Measurements from ENCODE around the gene ADCY3. TPM values are rescaled to one million over a fixed set of nuclear protein-coding genes. Genes with fewer than 3 reads are reported as not detected.

Gene ADCY3
- total and polyA plus RNA-seq, 7 experiments from 2014 or later: 2.0 to 44.7 (median 5.1) TPM

GRCh38 chr2:24945907-24946306, 25.9 kb upstream of the ADCY3 start:
- DNase-seq (no peak), ATAC-seq (no peak)
- H3K9me3 Mint-ChIP-seq: no peaks in the 10 kb centered on the region
- H3K36me3 ChIP-seq (ENCODE audit: control insufficient read depth in 2 of 3, insufficient read depth in 3 of 3, low read length in 3 of 3): peaks cover 0 to 28% (median 8%) of the 10 kb centered on the region in 3 experiments
- H3K27ac ChIP-seq (ENCODE audit: low read depth, low read length): no peak overlapping the region
- H3K36me3 Mint-ChIP-seq: peaks cover 8 to 34% (median 15%) of the 10 kb centered on the region in 5 donors
- H3K27ac Mint-ChIP-seq: peak overlapping the region in 1 of 9 donors; percentile 75
- H3K27me3 Mint-ChIP-seq: no peaks in the 10 kb centered on the region
- H3K4me3 ChIP-seq (ENCODE audit: low read length): no peak overlapping the region
- H3K4me1 Mint-ChIP-seq: peaks cover 0 to 4% (median 0%) of the 10 kb centered on the region in 7 donors
- no peaks in the 10 kb centered on the region for H3K27me3 ChIP-seq (ENCODE audit: control insufficient read depth in 2 of 2, insufficient read depth in 2 of 2, low read length in 2 of 2)
- POLR2A ChIA-PET: no interaction called here
- no peaks in the 10 kb centered on the region for H3K4me1 ChIP-seq (ENCODE audit: control insufficient read depth in 2 of 2, insufficient read depth in 2 of 2, low read length in 2 of 2)
- H3K9me3 ChIP-seq (ENCODE audit: control insufficient read depth in 2 of 3, low read length in 3 of 3): no peaks in the 10 kb centered on the region
- CTCF ChIA-PET: no interaction called here
- H3K4me3 Mint-ChIP-seq: peak overlapping the region in 1 of 10 donors; percentile 40
- intact Hi-C loops (cut with micrococcal nuclease): no loop called here

- DNase-seq: no peak
- Histone ChIP-seq H3K9me3 (ENCODE audit: control insufficient read depth in 2 of 3, low read length in 3 of 3) (no peaks in the 10 kb centered on the region), H3K27me3 (ENCODE audit: control insufficient read depth in 2 of 2, insufficient read depth in 2 of 2, low read length in 2 of 2) (no peaks in the 10 kb centered on the region), H3K4me3 (ENCODE audit: low read length) (no peak overlapping the region), H3K27ac (ENCODE audit: low read depth, low read length) (no peak overlapping the region), H3K4me1 (ENCODE audit: control insufficient read depth in 2 of 2, insufficient read depth in 2 of 2, low read length in 2 of 2) (no peaks in the 10 kb centered on the region), H3K36me3 (ENCODE audit: control insufficient read depth in 2 of 3, insufficient read depth in 3 of 3, low read length in 3 of 3) (peaks cover 0 to 17% (median 8%) of the 10 kb centered on the region in 3 experiments)
- H3K4me1 Mint-ChIP-seq: peaks cover 0 to 4% (median 0%) of the 10 kb centered on the region in 7 donors
- no peaks in the 10 kb centered on the region for H3K27me3 Mint-ChIP-seq
- H3K4me3 Mint-ChIP-seq: no peak overlapping the region
- intact Hi-C loops (cut with micrococcal nuclease): no loop called here
- ChIA-PET POLR2A (no interaction called here), CTCF (interaction anchor here (1.2 kb wide), 1 partner anchor 186 kb away, joined by 3 read pairs; no protein-coding TSS in a partner anchor)
- no peak overlapping the region for H3K27ac Mint-ChIP-seq
- H3K36me3 Mint-ChIP-seq: peaks cover 5 to 26% (median 10%) of the 10 kb centered on the region in 5 donors
- H3K9me3 Mint-ChIP-seq: no peaks in the 10 kb centered on the region
- no peak for ATAC-seq
Observed at GRCh38 chr2:24943427-24944053, 23.5 kb upstream of the ADCY3 start.

GRCh38 chr2:24939353-24939752, 19.3 kb upstream of the ADCY3 start:
- no peak overlapping the region for H3K27ac ChIP-seq (ENCODE audit: low read depth, low read length)
- no peak overlapping the region for H3K4me3 Mint-ChIP-seq
- no peaks in the 10 kb centered on the region for H3K36me3 ChIP-seq (ENCODE audit: control insufficient read depth in 2 of 3, insufficient read depth in 3 of 3, low read length in 3 of 3)
- ChIA-PET POLR2A (no interaction called here), CTCF (interaction anchor here (0.6 kb wide), 1 partner anchor 61 kb away, joined by 3 read pairs; no protein-coding TSS in a partner anchor)
- H3K9me3 Mint-ChIP-seq: no peaks in the 10 kb centered on the region
- DNase-seq (no peak), ATAC-seq (no peak)
- no peaks in the 10 kb centered on the region for H3K9me3 ChIP-seq (ENCODE audit: control insufficient read depth in 2 of 3, low read length in 3 of 3)
- H3K4me3 ChIP-seq (ENCODE audit: low read length): no peak overlapping the region
- H3K27me3 ChIP-seq (ENCODE audit: control insufficient read depth in 2 of 2, insufficient read depth in 2 of 2, low read length in 2 of 2): no peaks in the 10 kb centered on the region
- intact Hi-C loops (cut with micrococcal nuclease): no loop called here
- peaks cover 0 to 7% (median 0%) of the 10 kb centered on the region in 5 donors for H3K36me3 Mint-ChIP-seq
- no peaks in the 10 kb centered on the region for H3K4me1 ChIP-seq (ENCODE audit: control insufficient read depth in 2 of 2, insufficient read depth in 2 of 2, low read length in 2 of 2)
- H3K27ac Mint-ChIP-seq: no peak overlapping the region
- no peaks in the 10 kb centered on the region for H3K27me3 Mint-ChIP-seq
- H3K4me1 Mint-ChIP-seq: no peaks in the 10 kb centered on the region

- Mint-ChIP-seq H3K4me3 (no peak overlapping the region), H3K4me1 (no peaks in the 10 kb centered on the region), H3K27ac (no peak overlapping the region), H3K36me3 (no peaks in the 10 kb centered on the region), H3K9me3 (no peaks in the 10 kb centered on the region), H3K27me3 (no peaks in the 10 kb centered on the region)
- no peaks in the 10 kb centered on the region for H3K9me3 ChIP-seq (ENCODE audit: control insufficient read depth in 2 of 3, low read length in 3 of 3)
- no peak overlapping the region for H3K4me3 ChIP-seq (ENCODE audit: low read length)
- intact Hi-C loops (cut with micrococcal nuclease): no loop called here
- no peak overlapping the region for H3K27ac ChIP-seq (ENCODE audit: low read depth, low read length)
- no peaks in the 10 kb centered on the region for H3K27me3 ChIP-seq (ENCODE audit: control insufficient read depth in 2 of 2, insufficient read depth in 2 of 2, low read length in 2 of 2)
- no peak for ATAC-seq
- POLR2A ChIA-PET: no interaction called here
- DNase-seq: no peak
- CTCF ChIA-PET: no interaction called here
- no peaks in the 10 kb centered on the region for H3K36me3 ChIP-seq (ENCODE audit: control insufficient read depth in 2 of 3, insufficient read depth in 3 of 3, low read length in 3 of 3)
- no peaks in the 10 kb centered on the region for H3K4me1 ChIP-seq (ENCODE audit: control insufficient read depth in 2 of 2, insufficient read depth in 2 of 2, low read length in 2 of 2)
Observed at GRCh38 chr2:24937236-24937635, 17.2 kb upstream of the ADCY3 start.

- no peaks in the 10 kb centered on the region for H3K27me3 Mint-ChIP-seq
- Histone ChIP-seq H3K9me3 (ENCODE audit: control insufficient read depth in 2 of 3, low read length in 3 of 3) (no peaks in the 10 kb centered on the region), H3K27me3 (ENCODE audit: control insufficient read depth in 2 of 2, insufficient read depth in 2 of 2, low read length in 2 of 2) (no peaks in the 10 kb centered on the region), H3K36me3 (ENCODE audit: control insufficient read depth in 2 of 3, insufficient read depth in 3 of 3, low read length in 3 of 3) (no peaks in the 10 kb centered on the region), H3K4me1 (ENCODE audit: control insufficient read depth in 2 of 2, insufficient read depth in 2 of 2, low read length in 2 of 2) (no peaks in the 10 kb centered on the region), H3K4me3 (ENCODE audit: low read length) (no peak overlapping the region), H3K27ac (ENCODE audit: low read depth, low read length) (no peak overlapping the region)
- no peak overlapping the region for H3K4me3 Mint-ChIP-seq
- ChIA-PET POLR2A (interaction anchor here (0.6 kb wide), 1 partner anchor 1632 kb away, joined by 4 read pairs; no protein-coding TSS in a partner anchor), CTCF (interaction anchor here (0.5 kb wide), 1 partner anchor 823 kb away, joined by 3 read pairs; no protein-coding TSS in a partner anchor)
- no peaks in the 10 kb centered on the region for H3K9me3 Mint-ChIP-seq
- DNase-seq (no peak), ATAC-seq (no peak)
- no peaks in the 10 kb centered on the region for H3K36me3 Mint-ChIP-seq
- peaks cover 0 to 7% (median 0%) of the 10 kb centered on the region in 7 donors for H3K4me1 Mint-ChIP-seq
- H3K27ac Mint-ChIP-seq: peak overlapping the region in 1 of 9 donors; percentile 23
- intact Hi-C loops (cut with micrococcal nuclease): no loop called here
Observed at GRCh38 chr2:24935145-24935544, 15.1 kb upstream of the ADCY3 start.

GRCh38 chr2:24932715-24933114, 12.7 kb upstream of the ADCY3 start:
- Histone ChIP-seq H3K27ac (ENCODE audit: low read depth, low read length) (no peak overlapping the region), H3K9me3 (ENCODE audit: control insufficient read depth in 2 of 3, low read length in 3 of 3) (no peaks in the 10 kb centered on the region), H3K4me3 (ENCODE audit: low read length) (no peak overlapping the region), H3K36me3 (ENCODE audit: control insufficient read depth in 2 of 3, insufficient read depth in 3 of 3, low read length in 3 of 3) (no peaks in the 10 kb centered on the region), H3K27me3 (ENCODE audit: control insufficient read depth in 2 of 2, insufficient read depth in 2 of 2, low read length in 2 of 2) (no peaks in the 10 kb centered on the region), H3K4me1 (ENCODE audit: control insufficient read depth in 2 of 2, insufficient read depth in 2 of 2, low read length in 2 of 2) (no peaks in the 10 kb centered on the region)
- intact Hi-C loops (cut with micrococcal nuclease): no loop called here
- ChIA-PET CTCF (interaction anchor here (0.7 kb wide), 1 partner anchor 10 kb away, joined by 3 read pairs; no protein-coding TSS in a partner anchor), POLR2A (no interaction called here)
- H3K27ac Mint-ChIP-seq: no peak overlapping the region
- H3K4me1 Mint-ChIP-seq: peaks cover 0 to 7% (median 0%) of the 10 kb centered on the region in 7 donors
- no peak for ATAC-seq
- H3K36me3 Mint-ChIP-seq: no peaks in the 10 kb centered on the region
- no peaks in the 10 kb centered on the region for H3K9me3 Mint-ChIP-seq
- no peaks in the 10 kb centered on the region for H3K27me3 Mint-ChIP-seq
- no peak overlapping the region for H3K4me3 Mint-ChIP-seq
- DNase-seq: no peak

GRCh38 chr2:24930768-24931167, 10.7 kb upstream of the ADCY3 start:
- no peaks in the 10 kb centered on the region for H3K9me3 ChIP-seq (ENCODE audit: control insufficient read depth in 2 of 3, low read length in 3 of 3)
- peaks cover 0 to 9% (median 1%) of the 10 kb centered on the region in 7 donors for H3K4me1 Mint-ChIP-seq
- ChIA-PET CTCF (no interaction called here), POLR2A (no interaction called here)
- no peaks in the 10 kb centered on the region for H3K27me3 ChIP-seq (ENCODE audit: control insufficient read depth in 2 of 2, insufficient read depth in 2 of 2, low read length in 2 of 2)
- H3K36me3 ChIP-seq (ENCODE audit: control insufficient read depth in 2 of 3, insufficient read depth in 3 of 3, low read length in 3 of 3): no peaks in the 10 kb centered on the region
- no peaks in the 10 kb centered on the region for H3K36me3 Mint-ChIP-seq
- peak overlapping the region in 1 of 10 donors; percentile 25 for H3K4me3 Mint-ChIP-seq
- H3K4me3 ChIP-seq (ENCODE audit: low read length): no peak overlapping the region
- no peak overlapping the region for H3K27ac Mint-ChIP-seq
- ATAC-seq (no peak), DNase-seq (no peak)
- intact Hi-C loops (cut with micrococcal nuclease): no loop called here
- H3K4me1 ChIP-seq (ENCODE audit: control insufficient read depth in 2 of 2, insufficient read depth in 2 of 2, low read length in 2 of 2): peaks cover 0 to 10% of the 10 kb centered on the region in 2 donors
- H3K9me3 Mint-ChIP-seq: no peaks in the 10 kb centered on the region
- no peaks in the 10 kb centered on the region for H3K27me3 Mint-ChIP-seq
- no peak overlapping the region for H3K27ac ChIP-seq (ENCODE audit: low read depth, low read length)
